OCI-M1 (cell line): Measurements from ENCODE around the gene ACTR3.

ENCODE experiments used
- DNase-seq: peaks from one replicate; lab custom pipeline; 2025; lab: John Stamatoyannopoulos, UW

ACTR3 gene

GRCh38 chr2:113966832-113967231, 76.9 kb downstream of the ACTR3 start:
- no peak for DNase-seq

DNA sequence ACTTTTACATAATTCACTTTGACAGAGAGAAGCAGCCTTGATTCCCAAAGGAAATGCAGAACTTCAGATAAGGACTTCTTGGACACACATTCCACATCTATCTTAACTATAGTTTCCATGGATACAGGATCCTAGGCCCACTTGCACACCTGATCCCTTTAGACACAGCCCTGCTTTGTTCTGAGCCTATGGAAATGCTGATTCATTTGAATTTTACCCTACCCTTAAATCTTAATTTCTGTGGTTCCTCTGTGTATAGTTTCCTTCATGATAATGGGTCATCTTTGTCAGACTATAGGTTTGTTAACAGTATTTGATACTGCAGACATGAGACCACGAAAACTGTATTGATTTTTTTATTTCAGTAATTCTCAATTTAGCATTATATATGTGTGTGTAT, 77.4 kb downstream of the ACTR3 start:
- DNase-seq = no peak

DNA sequence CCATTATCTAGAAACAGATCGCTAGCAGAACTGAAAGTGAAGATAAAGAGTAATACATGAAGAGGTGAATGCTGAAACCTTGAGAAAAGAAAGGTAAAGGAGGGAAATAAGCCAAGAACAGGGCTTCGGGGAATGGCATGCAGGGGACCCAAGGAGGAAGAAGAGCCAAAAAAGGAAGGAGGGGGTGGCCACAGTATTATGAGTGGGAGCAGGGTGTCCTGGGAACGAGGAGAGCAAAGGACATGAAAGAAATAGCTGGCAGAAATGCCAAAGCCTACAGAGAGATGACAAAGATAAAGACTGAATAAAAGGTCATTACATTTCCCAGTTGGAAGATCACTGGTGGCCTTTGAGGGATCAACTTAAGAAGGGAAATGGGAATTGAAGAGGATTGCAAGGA, 82.9 kb downstream of the ACTR3 start:
- no peak for DNase-seq

DNA sequence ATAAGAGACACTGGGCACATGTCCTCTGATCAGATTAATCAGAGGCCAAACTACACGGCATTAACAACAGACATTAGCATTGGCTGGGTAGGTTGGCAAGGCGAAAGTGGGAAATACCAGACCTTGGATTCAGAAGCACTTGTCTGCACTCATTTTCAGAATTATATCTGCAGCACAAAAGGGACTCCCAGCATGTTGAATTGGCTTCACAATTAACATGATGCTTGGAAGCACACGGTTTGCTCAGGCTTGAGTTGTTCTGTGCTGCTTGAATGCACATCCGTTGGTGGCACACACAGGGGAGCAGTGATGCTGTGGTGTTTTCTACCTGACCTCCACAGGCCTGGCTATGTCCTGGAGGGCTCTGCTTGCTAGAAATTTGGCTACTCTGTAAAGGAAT, 83.9 kb downstream of the ACTR3 start:
- no peak for DNase-seq

DNA sequence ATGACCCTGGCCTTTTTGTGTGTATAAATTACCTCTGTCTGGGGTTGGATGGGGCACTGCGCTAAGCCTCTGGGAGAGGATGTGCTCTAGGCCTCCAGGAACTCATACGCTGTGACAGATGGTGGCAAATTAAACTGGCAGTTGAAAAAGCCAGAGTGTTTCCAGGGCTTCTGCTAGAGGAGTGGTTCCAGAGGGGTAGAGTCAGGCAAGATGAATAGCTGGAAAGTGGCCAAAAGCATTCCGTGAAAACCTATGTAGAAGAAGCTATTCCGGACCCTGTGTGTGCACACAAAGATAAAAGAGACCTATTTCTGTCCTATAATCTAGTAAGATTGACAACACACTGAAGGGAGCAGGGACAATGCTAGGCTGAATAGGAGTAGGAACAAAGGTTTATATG, 84.8 kb downstream of the ACTR3 start:
- no peak for DNase-seq

DNA sequence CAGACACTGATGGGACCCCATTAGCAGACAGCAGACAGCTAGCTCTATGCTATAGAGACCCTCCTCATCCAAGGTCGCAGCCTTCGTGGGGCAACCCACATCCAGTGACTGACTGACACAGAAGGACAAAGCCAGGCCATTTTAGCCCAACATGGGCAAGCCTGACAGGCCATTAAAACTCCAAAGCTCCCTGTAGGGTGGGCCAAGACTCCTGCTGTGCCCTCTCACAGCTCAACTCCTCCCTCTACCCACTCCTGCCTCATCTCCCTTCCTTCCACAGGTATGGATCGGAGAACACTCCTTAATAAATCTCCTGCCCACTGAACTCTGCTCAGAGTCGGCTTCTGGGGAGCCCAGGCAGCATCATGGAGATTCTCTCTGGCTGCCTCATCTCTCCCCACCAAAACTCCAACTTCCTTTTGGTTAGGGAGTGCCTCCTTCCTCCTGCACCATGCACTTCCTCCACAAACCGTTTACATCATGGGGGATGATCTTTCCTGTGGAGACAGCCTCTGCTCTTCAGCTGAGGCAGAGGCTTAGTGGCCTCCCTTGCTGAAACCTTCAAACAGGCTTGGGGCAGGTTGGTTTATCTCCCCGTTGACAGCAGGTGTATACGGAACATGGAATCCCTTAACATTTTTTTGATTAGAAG, 86.5 kb downstream of the ACTR3 start:
- DNase-seq = no peak

GRCh38 chr2:113977060-113977659, 87.3 kb downstream of the ACTR3 start:
- no peak for DNase-seq

DNA sequence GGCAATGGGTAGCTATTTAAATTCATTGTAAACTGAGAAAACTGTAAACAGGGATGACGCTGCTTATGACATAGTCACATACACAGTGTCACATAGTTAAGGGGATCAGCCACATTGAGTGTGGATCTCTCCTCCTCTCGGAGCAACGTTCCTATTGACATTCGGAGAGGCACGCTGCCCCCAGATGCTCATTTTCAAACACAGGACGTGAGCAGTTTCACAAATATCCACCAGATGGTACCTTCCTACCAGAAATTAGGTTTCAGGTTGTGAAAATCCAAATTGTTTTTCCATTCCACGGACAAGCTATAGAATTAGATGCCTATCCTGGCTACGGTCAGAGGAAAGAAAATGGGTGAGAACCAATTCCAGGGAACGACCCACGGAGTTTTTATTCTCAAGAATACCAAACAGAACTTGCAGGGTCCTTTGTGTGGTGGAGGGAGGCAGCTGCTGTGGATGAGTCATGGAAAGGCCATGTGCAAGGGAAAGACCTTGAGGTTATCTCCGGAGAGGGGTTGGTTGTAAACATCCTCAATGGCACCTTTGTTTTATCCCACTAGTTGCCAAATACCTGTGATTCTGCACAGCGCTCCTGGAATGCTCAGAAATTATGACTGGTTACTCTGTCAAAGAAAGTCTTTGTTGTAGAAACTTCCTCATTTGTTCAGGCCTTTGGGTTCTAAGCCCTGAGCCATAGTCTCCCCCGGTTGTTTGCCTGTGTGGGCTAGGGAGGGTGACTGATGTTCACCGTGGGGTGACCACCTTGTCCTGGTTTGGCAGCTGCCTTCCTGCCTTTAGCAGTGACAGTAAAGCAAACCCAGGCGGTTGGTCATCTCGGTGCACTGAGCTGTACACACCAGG, 88.0 kb downstream of the ACTR3 start:
- DNase-seq = no peak

DNA sequence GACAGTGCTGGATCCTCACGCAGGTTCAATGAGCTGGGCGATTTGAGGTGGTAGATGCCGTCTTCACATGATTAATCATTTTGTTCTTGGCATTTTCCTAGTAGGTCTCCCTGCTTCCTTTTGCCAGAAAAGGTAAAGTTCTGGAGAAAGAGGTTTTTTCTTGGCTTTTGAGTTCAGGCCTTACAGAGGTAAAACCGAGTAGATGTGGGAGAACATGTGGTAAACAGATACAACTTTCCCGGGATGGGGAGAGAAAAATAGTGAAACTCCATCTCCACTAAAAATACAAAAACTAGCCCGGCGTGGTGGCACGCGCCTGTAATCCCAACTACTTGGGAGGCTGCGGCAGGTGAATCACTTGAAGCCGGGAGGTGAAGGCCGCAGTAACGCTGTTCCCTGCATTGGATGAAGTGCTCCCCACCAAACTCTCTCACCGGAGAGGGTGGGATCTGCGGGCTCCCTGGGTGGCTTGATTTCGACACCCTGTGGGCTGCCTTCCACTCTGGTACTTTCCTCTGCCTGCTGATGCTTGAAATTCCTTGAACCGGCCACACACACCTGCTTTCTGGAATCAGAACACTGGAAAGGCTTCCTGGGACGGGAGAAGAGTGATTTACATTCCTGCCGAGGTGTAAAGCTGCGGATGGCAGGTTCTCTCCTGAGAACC, 88.8 kb downstream of the ACTR3 start:
- no peak for DNase-seq

DNA sequence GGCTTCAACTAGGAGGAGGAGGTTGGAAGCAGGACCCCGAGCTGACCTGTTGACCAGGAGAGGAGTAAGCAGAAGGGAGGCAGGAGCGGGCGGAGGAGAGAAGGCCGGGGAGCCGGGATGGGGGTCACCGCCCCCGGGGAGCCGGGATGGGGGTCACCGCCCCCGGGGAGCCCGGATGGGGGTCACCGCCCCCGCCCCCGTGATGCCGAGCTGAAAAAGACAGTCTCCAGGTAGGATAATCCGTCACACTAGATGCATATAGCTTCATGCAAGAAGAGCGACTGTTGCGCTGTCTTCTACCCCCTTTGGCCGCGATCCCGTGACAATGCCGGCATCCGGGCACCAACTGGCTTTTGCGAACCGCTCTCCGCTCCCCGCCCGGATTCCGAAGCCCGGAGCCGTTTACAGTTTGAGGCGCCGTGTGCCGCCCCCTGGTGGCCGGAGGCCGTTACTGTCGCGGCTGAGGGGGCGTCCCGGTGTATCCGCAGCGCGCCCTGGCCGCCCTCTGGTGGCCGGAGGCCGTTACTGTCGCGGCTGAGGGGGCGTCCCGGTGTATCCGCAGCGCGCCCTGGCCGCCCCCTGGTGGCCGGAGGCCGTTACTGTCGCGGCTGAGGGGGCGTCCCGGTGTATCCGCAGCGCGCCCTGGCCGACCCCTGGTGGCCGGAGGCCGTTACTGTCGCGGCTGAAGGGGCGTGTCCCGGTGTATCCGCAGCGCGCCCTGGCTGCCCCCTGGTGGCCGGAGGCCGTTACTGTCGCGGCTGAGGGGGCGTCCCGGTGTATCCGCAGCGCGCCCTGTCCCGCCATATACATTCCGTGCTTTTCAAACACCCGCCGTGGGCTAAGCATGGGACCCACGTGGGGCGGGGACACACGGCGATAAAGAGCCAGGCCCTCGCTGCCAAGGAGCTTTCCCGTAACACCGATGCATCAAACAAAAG, 89.6 kb downstream of the ACTR3 start:
- DNase-seq = no peak

DNA sequence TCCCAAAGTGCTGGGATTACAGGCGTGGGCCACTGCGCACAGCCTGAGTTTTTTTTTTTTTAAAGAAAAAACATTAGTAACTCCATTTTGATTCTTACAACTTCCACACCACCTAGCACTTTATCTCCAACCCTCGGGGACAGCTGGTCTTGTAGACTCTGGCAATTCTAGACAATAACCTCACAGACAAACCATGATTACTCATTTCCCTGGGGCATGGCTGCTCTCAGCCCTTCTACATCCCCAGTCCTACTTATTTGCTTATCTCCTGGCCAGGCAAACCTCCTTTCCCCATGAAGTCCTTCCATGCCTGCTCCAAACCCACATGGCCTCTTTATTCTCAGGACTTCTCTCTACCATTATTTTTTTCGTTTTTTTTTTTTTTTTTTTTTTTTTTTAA, 91.1 kb downstream of the ACTR3 start:
- DNase-seq = no peak

GRCh38 chr2:113981404-113982134, 91.7 kb downstream of the ACTR3 start:
- no peak for DNase-seq

DNA sequence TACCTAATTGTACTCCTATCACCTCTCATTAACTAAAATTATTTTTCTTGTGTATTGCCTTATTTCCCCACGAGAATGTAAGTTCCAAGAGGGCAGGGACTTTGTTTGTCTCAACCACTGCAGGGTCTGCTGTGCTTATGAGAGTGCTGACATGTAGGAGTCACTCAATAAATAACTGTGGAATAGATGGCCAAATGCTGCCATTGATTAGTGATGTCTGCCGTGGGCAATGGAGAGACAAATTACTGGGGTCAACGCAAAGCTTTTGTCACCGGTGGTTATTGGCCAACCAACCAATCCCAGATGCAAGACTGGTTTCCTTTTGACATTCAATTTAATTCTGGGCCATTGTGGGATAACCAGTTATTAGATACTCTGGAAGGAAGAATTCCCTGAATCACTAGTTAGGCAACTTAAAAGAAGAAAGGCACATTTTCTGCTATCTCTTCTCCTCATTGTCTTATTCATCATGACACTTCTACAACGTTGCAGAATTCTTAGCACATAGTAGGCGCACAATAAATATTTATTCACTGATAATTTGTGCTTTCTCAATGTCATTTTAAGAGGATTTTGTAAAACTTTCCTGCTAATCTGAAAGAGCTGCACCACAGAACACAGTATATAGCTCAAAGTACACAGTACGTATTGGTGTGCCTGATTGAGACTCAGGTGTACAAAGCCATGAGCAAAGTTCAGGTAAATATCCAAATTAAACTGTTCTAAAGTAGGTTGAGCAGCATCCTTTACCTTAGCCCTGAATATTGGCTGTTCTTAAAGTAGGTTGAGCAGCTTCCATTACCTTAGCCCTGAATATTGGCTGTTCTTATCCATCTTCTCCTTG, 95.9 kb downstream of the ACTR3 start:
- no peak for DNase-seq

DNA sequence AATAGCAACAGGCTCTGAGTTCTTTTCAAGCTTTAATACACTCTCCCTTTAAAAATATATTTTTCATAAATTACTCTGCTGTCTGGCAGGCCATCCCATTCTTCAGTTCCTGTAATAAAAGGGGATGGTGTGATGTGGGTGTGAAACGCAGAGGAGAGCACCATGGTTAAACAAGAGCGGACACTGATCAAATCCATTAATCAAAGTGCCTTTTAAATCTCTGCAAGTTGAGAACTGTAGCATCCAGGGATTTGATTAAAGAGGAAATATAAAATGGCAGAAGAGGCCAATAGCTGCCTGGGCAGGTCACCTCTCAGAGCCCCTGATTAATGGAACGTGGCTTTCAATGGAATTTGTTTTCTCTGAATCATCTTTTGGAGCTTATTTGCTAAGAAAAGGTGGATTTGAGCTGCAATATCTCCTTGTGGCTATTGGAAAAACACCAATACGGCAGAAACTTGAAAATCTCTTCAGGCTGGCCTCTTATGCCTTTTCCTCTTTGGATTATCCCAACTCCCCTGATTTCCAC, 96.9 kb downstream of the ACTR3 start:
- DNase-seq = no peak

DNA sequence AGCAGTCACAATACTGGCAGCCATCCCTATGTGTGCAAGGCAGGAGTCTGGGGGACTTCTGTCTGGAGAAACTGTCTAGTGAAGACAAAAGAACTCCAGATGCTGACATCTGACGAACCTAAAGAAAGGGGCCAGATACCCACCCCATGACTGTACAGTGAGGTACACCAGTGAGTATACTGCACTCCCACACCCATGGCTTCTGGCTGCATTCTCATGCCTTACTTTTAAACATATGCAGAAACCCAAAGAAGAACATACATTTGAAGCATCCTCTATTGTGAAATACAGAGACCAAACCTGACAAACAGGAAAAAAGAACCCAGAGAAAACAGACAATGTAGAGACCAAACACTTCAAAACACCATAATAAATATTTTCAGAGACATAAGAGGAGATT, 102.2 kb downstream of the ACTR3 start:
- no peak for DNase-seq

DNA sequence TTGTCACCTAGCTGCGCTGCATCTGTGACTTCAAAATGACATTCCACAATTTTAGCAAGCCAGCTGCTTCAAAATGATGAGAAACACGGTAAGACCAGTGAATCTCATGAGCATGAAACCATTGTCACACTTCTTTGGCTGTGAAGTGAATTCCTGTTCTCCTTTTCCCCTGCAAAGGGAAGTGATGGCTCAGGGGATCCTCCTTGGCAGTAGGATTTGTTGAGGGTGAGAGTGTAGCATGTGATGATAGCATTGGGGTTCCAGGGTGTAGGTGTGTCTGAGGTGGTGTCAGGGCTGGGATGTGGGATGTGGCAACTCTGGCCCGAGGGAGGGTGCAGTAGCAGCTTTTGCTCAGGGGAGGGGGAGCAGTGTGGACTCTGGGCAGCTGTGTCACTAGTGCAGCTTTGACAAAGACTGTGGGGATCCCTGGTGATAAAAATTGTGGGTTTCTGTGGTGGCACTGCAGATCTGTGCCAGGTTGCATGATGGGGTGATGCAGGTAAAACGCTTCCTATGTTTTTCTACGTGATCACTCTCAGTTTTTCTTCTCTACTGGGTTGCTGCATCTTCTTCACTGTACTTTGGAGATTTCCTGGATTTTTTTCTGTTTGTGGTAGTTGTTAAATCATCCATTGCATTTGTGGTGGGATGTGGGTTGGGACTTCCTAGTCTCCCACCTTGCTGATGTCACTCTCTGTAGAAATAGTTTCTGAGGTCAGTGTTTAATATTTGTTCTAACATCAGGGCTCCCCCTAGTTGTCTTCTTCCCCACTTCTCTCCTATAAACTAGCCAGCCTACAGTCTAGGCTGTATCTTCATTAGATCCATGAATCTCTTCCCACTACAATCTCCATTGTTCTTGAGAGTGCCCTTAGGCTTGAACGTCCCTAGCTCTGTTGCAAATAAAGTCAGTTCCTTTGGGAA, 107.0 kb downstream of the ACTR3 start:
- DNase-seq = no peak

- DNase-seq = no peak
Measured at GRCh38 chr2:114001152-114001551, 111.3 kb downstream of the ACTR3 start.

GRCh38 chr2:114001937-114002336, 112.0 kb downstream of the ACTR3 start:
- DNase-seq = no peak
